M059J (cell line): ENCODE data around the gene TRIM5. TPM values are rescaled to one million over a fixed set of nuclear protein-coding genes. Genes with fewer than 3 reads are reported as not detected.
A peak's percentile ranks its signal among the peaks of the same experiment; 100 is the strongest.

Experiments
- DNase-seq: peaks from one replicate; pipeline ENCODE4 v3.0.0-alpha.2; 2012; ENCODE audit warnings: low read depth
- total RNA-seq: library from RNA; depleted of rRNA; stranded (reverse); fragments of >200 nt; shearing (Covaris generic); gene quantifications from 2 replicates; pipeline ENCODE4 v1.2.3, GENCODE V29; 2014; rRNA removed

TRIM5 gene
- total RNA-seq, 1 experiment from 2014 or later = 92.8 TPM

DNA sequence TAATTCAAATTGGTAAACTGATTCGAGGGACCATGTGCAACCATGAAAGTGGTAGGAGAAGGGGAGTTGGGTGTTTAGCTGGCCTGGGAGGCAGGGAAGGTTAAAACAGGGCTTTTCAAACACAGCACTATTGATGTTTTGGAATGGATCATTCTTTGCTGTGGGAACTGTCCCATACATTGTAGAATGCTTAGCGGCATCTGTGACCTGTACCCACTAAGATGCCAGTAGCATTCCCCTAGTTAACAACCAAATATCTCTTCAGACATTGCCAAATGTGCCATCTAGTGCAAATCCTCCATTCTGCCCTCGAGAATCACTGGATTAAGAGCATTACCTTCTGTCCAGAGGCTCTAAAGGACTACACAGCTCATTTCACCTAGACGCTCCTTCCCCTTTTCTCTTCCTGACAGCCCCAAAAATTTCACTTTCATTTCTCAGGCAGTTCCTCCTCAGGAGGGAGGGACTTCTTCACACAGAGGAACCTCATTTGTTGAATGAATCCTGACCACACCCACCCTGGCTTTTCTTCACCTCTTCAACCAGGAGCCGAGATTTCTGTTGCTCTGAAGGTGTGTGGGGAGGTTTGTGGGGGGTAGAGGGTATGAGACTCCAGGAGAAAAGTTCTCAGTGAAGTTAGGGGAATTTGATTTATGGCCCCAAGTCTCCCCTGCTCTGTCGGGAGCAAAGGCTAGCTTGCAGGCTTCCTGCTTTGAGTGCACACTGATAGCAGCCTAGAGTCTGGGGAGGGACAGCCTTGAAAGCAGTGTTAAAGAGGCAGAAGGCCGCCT is 60.2 kb downstream of the TRIM5 start, which contains the start of gene TRIM34:
TSS of gene TRIM34 (plus strand) at position 513 of the 791 bp plus-strand sequence. CDS start 7,331 bp downstream, outside the sequence.
- DNase-seq = peak; percentile 95

DNA sequence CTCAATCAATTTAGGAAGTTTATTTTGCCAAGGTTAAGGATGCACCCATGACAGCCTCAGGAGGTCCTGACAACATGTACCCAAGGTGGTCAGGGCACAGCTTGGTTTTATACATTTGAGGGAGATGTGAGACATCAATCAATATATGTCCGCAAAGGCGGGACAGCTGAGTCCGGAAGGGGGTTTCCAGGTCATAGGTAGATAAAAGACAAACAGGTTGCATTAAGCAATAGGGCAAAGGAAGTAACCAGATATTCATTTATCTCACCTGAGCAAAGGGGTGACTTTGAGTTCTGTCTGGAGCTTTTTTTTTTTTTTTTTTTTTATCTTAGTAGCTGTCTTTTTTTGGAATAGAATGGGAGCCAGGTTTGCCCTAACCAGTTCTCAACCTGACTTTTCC is 62.1 kb downstream of the TRIM5 start:
- no peak for DNase-seq

DNA sequence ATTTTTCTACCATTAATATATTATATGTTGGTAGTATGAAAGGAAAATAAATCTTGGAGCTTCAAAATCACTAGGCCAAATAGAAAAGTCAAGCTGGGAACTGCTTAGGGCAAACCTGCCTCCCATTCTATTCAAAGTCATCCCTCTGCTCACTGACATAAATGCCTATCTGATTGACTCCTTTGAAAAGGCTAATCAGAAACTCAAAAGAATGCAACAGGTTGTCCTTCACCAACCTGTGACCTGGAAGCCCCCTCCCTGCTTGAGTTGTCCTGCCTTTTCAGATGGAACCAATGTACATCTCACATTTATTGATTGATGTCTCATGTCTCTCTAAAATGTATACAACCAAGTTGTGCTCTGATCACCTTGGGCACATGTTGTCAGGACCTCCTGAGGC is 63.3 kb downstream of the TRIM5 start:
- no peak for DNase-seq

DNA sequence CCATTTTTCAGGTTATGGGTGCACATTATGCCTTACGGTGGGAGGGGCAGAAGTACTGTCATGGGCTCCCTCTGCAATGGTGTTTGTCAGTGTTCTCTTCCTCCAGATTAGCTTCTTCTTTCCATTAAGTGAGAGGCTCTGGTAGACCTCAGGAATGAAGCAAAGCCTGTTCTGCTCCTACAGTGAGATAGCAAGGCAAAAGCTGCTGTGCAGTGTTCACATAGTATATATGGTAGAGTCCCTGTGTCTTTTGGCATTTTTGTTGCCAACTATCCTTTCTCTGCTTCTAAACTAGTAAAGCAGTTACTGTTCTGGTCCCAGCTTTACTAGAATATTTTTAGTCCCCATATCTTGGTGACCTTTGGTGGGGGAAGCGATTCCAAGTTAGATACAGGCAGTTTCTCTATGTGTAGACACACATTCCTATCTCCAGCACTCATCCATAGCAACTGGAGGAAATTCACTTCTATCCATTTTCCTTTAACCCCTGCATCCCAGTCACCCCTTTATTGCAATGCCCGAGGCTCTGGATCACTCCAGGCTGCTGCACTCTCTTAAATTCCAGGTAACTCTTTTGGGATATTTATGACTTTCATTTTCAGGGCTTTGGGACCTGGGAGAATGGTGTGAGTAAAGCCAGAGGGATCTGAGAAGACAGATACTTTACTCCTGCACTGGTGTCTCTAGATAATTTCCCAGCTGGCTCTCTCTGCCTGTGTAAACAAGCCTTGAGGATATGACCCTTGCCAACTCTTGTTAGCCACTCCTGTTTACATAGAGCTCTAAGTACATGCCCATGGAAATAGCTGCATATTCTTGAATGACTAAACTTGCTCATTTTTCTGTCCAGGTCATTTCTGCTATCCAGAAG is 64.0 kb downstream of the TRIM5 start:
- peak; percentile 95 for DNase-seq

DNA sequence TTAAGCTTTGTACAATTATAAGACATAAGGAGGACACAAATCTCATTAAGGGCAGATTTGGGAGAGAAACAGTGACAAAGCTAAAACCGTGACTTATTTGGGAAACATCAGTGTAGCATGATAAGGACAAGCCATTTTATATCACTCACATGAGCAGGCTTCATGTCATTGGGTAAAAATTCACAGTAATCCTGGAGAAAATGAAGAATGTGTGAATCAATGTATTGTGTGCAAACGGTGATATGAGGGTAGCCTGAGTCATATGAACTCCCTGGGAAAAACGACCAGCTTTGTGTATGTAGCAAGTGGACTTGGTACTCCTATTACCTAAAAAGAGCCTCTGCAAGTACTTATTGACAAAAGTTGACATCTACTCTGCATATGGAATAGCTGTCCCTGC is 66.1 kb downstream of the TRIM5 start:
- peak; percentile 85 for DNase-seq

Other genes starting within 250 kb of the TRIM5 start
- not detected in 2 replicates for gene OR51I1, start 243.6 kb downstream of the TRIM5 start, total RNA-seq
- not detected in 2 replicates for gene OR51I2, start 235.8 kb downstream of the TRIM5 start, total RNA-seq
- gene OR52D1, start 196.4 kb downstream of the TRIM5 start, total RNA-seq = not detected in 2 replicates
- gene UBQLN3, start 175.1 kb downstream of the TRIM5 start, total RNA-seq = not detected in 2 replicates
- 0.34 TPM in 1 of 2 replicates, not detected in the other for gene UBQLNL, start 168.4 kb downstream of the TRIM5 start, total RNA-seq
- not detected in 2 replicates for gene OR52H1, start 136.5 kb downstream of the TRIM5 start, total RNA-seq
- gene OR52B6, start 104.2 kb downstream of the TRIM5 start, total RNA-seq = not detected in 2 replicates
- 9.6 and 24.7 TPM in 2 replicates for gene TRIM6, start 88.4 kb downstream of the TRIM5 start, total RNA-seq
- gene TRIM34, start 60.1 kb downstream of the TRIM5 start, total RNA-seq = 13.2 and 22.2 TPM in 2 replicates
- 101 and 128 TPM in 2 replicates for gene TRIM22, start 4.7 kb upstream of the TRIM5 start, total RNA-seq
- not detected in 2 replicates for gene OR56B1, start 51.4 kb upstream of the TRIM5 start, total RNA-seq
- gene OR52N4, start 69.2 kb upstream of the TRIM5 start, total RNA-seq = not detected in 2 replicates
- gene OR52N5, start 98.3 kb upstream of the TRIM5 start, total RNA-seq = not detected in 2 replicates
- not detected in 2 replicates for gene OR52N1, start 106.2 kb upstream of the TRIM5 start, total RNA-seq
- gene OR52N2, start 123.8 kb upstream of the TRIM5 start, total RNA-seq = 0.12 TPM in 1 of 2 replicates, not detected in the other
- gene OR52E6, start 156.8 kb upstream of the TRIM5 start, total RNA-seq = not detected in 2 replicates
- gene OR52E8, start 172.6 kb upstream of the TRIM5 start, total RNA-seq = not detected in 2 replicates
- gene OR52E4, start 195.6 kb upstream of the TRIM5 start, total RNA-seq = not detected in 2 replicates
- not detected in 2 replicates for gene OR52E5, start 208.1 kb upstream of the TRIM5 start, total RNA-seq